Activated CD4-positive, alpha-beta T cell treated with anti-CD3 and anti-CD28 coated beads, Interleukin-2, amount 50 U/mL, for 48 hours (primary cell): ENCODE data around the gene HSD17B1.
"Not testable (repeated sequence)": the region's sequence is repeated elsewhere in the genome, so short reads cannot be mapped to it uniquely, and the experiment has no call there.

Experiments used
- DNase-seq, 2 experiments: peaks; one replicate each; pipeline ENCODE4 v3.0.0-alpha.2; 2020

Gene HSD17B1

DNA sequence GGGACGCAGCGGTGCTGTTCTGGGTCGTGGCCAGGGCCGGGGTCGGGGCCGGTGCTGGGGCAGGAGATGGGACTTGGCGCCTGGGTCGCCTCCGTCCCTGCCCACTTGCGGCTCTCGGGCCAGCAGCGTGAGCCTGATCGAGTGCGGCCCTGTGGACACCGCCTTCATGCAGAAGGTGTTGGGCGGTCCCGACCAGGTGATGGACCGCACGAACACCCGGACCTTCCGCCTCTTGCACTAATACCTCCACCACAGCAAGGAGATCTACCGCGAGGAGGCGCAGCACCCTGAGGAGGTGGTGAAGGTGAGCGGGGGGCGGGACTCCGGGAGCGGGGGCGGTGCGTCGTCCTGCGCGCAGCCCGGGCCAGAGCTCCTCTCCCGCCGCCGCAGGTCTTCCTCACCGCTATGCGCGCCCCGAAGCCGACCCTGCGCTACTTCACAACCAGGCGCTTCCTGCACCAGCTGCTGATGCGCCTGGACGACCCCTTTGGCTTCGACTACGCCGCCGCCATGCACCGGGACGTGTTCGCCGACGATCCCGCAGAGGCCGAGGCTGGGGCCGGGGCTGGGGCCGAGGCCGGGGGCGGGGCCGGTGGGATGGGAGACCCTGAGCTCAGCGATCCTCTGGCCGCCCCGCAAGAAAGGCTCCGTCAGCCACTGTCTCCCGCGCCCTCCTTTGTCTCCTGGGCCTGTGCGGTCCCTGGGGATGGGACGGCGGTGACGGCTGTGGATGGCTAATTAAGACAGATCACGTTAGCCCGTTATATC lies 4.5 kb upstream of the HSD17B1 start:
- DNase-seq: peak; percentile 86 to 89

DNA sequence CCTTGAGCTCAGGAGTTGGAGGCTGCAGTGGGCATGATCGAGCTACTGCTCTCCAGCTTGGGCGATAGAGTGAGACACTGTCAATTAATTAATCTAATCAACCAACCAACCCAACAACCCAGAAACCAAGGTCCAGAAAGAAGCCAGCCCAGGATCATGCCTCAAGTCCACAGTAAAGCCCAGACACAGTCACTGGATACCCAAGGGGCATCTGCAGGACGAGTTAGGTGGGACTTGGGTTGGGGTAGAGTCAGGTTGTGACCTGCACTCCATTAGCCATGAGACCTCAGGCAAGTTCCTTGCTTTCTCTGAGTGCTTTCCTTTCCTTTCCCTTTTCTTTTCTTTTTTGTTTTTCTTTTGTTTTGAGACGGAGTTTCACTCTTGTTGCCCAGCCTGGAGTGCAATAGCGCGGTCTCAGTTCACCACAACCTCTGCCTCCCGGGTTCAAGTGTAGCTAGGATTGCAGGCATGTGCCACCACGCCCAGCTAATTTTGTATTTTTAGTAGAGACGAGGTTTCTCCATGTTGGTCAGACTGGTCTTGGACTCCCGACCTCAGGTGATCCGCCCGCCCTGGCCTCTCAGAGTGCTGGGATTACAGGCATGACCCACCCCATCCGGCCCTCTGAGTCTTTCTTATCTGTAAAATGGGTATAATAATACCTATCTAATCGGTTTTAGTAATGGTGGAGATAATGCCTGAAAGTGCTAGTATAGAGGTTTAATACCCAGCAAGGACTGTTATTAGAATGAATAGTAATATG lies 3.5 kb upstream of the HSD17B1 start:
- DNase-seq: no peak

DNA sequence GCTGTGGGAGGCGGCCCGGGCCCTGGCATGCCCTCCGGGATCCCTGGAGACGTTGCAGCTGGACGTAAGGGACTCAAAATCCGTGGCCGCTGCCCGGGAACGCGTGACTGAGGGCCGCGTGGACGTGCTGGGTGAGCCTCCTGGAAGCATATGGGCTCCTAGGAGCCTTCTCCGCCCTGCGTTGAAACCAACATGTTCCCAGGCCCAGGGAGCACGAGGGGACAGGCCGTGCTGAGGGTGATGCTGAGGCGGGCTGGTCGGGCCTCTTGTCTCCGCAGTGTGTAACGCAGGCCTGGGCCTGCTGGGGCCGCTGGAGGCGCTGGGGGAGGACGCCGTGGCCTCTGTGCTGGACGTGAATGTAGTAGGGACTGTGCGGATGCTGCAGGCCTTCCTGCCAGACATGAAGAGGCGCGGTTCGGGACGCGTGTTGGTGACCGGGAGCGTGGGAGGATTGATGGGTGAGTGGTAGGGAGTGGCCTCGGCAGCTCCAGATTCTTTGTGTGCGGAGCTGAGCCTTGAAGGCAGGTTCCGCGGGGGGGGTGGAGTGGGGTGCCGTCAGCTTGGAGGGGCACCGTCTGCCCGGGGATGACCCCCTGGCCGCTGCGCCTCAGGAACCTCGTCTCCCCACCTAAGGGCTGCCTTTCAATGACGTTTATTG lies 567 bp downstream of the HSD17B1 start:
- DNase-seq: no peak

DNA sequence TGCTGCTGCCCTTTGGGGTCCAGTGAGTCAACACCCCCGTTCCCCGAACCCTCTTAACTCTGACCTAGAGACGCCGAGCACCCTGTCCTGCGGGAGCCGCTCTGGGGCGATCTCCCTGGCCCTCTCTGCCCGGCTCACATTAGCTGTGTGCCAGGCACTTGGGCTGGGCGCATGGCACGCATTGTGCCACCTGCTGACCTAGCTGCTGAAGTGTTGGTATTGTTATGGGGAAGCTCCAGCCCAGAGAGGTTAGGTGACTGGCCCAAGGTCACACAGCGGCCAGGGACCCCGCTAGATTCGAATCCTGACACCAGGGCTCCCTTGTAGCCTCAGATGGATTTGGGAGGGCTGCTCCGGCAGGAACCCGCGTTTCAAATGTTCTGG lies 1.1 kb downstream of the HSD17B1 start:
- peak in 1 of 2 experiments; percentile 32 for DNase-seq

DNA sequence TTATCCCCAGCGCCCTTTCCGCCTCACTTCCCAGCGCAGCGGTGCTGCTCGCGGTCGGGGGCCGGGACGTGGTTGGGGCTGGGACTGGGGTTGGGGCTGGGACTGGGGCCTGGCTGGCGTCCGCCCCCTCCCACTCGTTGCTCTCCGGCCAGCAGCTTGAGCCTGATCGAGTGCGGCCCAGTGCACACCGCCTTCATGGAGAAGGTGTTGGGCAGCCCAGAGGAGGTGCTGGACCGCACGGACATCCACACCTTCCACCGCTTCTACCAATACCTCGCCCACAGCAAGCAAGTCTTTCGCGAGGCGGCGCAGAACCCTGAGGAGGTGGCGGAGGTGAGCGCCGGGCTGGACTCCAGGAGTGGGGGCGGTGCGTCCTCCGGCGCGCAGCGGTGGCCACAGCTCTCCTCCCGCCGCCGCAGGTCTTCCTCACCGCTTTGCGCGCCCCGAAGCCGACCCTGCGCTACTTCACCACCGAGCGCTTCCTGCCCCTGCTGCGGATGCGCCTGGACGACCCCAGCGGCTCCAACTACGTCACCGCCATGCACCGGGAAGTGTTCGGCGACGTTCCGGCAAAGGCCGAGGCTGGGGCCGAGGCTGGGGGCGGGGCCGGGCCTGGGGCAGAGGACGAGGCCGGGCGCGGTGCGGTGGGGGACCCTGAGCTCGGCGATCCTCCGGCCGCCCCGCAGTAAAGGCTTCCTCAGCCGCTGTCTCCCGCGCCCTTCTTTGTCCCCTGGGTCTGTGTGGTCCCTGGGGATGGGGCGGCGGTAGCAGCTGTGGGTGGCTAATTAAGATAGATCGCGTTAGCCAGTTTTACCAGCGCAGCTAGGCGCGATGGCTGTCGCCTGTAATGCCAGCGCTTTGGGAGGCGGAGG lies 1.8 kb downstream of the HSD17B1 start:
- peak; percentile 82 to 84 for DNase-seq

DNA sequence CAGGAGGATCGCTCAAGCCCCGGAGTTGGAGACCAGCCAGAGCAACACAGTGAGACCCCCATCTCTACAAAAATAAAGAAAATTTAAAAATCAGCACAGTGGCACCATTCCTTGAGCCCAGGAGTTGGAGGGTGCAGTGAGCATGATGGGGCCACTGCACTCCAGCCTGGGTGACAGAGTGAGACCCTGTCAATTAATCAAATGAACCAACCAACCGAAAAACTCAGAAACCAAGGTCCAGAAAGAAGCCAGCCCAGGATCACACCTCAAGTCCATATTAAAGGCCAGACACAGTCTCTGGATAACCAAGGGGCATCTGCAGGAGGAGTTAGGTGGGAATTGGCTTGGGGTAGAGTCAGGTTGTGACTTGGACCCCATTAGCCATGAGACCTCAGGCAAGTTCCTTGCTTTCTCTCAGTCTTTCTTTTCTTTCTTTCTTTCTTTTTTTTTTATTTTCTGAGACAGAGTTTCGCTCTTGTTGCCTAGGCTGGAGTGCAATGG lies 2.4 kb downstream of the HSD17B1 start:
- no peak for DNase-seq

DNA sequence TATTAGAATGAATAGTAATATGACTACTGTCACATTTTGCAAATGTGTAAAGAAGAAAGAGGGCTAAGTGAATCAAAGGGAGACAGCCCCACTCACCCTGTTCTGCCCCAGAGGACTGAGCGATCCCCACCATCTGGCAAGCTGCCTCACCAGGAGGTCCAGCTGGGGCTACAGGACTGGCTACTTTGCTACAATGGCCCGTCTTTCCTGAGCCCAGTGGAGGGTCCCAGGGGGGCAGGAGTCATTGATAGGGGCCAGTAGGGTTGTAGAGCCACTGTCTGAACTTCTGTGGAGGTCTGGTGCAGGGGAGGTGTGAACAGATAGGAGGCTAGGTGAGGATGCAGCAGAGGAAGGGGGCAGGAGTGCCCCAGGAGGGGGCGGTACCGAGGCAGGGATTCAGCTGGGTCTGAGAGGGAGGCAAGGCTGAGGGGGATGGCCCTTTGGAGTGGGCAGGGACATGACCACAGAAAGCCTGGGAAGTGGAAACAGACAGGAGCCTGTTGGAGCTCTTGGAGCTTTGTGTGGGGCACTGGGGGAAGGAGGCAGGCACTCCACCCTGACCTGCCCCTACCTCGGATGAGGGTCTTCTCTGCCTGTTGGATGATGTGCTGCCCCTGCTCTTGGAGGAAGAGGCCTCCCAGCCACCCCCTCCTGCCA lies 3.4 kb downstream of the HSD17B1 start:
- not testable (repeated sequence) for DNase-seq

DNA sequence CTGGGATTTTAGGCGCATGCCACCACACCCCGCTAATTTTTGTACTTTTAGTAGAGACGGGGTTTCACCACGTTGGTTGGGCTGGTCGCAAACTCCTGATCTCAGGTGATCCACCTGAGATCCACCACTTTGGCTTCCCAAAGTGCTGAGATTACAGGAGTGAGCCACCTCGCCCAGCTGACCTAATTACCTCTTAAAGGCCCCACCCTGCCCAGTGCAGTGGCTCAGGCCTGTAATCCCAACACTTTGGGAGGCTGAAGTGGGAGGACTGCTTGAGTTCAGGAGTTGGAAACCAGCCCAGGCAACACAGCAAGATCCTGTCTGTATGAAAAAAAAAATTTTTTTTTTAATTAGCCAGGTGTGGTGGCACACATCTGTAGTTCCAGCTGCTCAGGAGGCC lies 6.4 kb downstream of the HSD17B1 start:
- DNase-seq: no peak

DNA sequence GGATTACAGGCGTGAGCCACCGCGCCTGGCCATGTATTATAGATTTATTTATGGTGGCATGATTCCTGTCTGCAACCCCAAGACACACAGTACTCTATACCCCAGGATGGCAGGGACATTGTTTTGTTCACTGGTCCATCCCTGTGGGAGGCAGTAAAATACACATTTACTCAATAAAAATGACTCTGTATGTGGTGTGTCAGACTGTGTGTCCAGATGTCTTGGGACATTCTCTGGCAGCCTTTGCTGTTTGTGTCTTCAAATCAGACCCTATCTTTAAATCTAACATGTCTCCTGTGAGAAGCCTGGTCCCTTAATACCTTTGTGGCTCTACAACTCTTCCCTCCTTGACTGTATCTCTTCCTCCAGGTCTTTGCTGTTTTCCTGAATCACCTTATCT lies 7.5 kb downstream of the HSD17B1 start:
- no peak for DNase-seq

DNA sequence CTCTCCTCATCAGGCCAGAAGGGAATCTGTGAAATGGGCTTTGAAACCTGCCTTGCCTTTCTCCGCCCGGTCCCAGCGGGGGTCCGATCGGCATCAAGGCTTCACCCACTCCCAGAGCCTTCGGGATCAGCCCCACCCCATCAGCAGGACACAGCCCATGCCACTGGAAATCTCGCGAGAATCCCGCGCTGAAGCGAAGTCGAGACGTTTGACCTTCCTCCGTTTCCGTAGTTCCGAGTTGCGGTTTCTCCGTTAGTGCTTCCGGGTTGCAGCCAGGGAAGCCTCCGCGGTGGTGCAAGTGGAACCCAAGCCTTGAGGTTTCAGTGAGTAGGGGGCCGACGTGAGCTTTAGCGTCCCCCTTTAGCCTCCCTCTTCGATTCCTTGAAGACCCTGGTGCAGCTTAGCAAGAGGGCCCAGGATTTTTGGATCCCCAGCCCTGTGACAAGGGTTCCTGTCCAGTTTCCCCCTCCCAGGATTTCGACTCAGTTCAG lies 9.2 kb downstream of the HSD17B1 start, which contains the start of gene COASY:
TSS of gene COASY (plus strand) at position 252 of the 491 bp plus-strand sequence. CDS start 475 bp downstream, outside the sequence.
- DNase-seq: peak; percentile 93 to 97

DNA sequence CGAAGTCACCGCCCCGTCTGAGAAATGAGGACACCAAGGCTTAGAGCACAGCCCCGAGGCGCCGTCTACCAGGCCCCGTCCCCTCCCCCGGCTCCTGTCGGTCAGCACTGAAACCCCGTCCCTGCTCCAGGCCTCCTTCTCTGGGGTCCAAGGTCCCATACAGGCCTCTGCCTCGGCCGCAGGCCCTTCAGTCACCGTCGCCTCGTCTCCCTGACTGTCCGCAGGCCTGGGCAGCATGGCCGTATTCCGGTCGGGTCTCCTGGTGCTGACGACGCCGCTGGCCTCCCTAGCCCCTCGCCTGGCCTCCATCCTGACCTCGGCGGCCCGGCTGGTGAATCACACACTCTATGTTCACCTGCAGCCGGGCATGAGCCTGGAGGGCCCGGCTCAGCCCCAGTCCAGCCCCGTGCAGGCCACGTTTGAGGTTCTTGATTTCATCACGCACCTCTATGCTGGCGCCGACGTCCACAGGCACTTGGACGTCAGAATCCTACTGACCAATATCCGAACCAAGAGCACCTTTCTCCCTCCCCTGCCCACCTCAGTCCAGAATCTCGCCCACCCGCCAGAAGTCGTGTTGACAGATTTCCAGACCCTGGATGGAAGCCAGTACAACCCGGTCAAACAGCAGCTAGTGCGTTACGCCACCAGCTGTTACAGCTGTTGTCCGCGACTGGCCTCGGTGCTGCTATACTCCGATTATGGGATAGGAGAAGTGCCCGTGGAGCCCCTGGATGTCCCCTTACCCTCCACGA lies 9.8 kb downstream of the HSD17B1 start:
- no peak for DNase-seq

DNA sequence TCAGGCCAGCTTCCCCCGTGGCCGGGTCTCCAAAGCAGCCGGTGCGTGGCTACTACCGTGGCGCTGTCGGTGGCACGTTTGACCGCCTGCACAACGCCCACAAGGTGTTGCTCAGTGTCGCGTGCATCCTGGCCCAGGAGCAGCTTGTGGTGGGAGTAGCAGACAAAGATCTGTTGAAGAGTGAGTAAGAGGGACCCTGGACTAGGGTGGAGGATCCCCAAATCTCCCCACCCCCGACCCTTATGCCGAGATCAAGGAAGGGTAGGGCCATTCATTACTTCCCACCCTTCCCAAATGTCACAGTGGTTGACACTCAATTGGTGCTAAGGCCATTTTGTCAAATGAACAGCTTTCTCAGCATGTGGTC lies 10.4 kb downstream of the HSD17B1 start:
- no peak for DNase-seq

DNA sequence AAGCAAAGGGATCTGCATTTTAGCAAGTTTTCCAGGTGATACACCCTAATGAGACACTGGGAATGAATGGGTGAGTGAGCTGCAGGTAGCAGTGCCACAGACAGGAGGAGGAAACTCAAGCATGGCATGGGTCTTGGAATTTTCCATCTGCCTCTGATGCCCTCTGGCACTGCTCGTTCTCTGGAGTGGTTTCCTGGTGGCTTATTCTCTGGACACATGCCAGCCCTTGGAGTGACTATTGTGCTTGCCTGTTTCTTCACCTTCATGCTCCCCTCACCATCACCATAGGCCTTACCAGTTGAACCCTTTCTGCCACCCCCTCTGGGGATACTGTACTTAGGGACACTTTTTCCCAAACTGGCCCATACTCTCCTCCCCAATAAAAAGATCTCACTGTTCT lies 10.8 kb downstream of the HSD17B1 start:
- no peak for DNase-seq

DNA sequence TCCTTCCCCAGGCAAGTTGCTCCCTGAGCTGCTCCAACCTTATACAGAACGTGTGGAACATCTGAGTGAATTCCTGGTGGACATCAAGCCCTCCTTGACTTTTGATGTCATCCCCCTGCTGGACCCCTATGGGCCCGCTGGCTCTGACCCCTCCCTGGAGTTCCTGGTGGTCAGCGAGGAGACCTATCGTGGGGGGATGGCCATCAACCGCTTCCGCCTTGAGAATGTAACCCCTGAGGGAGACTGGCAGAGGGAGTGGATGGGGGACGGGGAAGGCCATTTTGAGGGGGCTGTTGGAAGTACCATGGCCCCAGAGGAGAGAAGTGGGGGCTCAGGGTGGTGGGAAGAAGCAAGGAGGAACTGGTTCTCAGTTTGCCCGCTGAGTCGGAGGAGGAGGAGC lies 11.2 kb downstream of the HSD17B1 start:
- no peak for DNase-seq

DNA sequence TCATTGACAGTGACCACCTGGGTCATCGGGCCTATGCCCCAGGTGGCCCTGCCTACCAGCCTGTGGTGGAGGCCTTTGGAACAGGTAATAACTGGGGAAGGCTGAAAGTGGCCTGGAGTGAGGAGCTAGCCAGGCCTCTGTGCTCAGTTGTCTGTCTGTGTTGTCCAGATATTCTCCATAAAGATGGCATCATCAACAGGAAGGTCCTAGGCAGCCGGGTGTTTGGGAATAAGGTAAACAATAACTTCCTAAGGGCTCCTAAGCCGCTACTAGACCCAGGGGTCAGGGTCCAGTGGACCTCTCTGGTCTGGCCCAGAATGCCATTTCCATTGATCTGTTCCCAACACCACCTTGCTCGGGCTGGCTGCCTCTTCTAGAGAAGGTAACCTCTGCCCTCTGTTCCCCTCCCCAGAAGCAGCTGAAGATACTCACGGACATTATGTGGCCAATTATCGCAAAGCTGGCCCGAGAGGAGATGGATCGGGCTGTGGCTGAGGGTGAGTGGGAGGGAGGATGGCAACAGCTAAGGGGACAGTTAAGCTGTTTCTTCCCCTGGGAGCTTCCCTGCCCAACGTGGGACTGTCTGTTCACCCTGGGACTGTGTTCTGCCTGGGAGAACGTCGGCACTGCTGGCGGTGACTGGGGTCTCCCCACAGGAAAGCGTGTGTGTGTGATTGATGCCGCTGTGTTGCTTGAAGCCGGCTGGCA lies 12.2 kb downstream of the HSD17B1 start:
- DNase-seq: no peak

DNA sequence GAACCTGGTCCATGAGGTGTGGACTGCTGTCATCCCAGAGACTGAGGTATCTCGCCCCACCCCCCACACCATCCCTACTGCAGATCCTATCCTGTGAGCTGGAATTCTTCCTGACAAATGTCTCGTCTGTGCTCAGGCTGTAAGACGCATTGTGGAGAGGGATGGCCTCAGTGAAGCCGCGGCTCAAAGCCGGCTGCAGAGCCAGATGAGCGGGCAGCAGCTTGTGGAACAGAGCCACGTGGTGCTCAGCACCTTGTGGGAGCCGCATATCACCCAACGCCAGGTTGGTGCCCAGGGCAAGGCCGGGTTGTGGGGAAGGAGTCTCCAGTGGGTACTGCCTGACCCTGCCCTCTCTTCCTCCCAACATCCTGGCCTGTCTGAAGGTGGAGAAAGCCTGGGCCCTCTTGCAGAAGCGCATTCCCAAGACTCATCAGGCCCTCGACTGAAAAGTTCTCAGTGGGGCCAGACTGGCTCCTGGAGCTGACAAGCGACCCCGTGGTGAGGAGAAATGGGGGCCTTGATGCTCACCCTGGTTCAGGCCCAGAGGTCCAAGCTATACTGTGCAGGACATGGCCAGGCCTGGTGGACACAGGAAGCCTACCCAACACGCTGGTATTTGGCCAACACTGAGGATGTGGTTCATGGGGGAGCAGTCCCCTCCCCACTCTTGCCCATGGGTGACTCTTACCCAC lies 12.9 kb downstream of the HSD17B1 start:
- DNase-seq: no peak

DNA sequence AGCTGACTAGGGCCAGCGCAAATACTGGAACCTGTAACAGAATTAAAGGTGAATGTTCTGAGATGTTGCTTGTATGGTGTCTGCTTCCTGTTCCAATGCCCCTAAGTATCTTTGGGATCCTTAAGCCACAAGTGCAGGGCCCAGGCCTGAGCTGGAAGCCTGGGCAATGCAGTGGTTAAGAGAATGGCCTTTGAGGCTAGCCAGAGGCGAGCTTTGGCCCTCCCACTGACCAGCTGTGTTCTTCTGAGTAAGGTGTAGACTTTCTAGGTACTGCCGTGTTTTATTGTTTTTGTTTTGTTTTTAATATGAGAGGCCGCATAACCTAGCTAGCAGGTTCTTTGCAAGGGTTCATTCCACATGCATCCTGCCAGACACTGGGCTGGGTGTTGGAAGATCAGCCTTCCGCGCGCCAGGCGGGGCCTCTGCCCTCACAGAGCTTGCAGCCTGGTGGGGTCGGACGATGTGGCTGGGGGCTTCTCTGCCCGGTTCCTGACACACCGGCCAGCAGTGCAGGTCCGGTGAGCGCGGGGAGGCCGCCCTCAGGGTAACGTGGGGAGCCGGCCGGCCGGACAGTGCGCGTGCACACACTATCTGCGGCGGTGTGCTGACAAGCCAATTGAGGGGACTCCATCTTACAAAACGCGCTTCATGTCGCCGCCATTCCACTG lies 13.6 kb downstream of the HSD17B1 start:
- no peak for DNase-seq

DNA sequence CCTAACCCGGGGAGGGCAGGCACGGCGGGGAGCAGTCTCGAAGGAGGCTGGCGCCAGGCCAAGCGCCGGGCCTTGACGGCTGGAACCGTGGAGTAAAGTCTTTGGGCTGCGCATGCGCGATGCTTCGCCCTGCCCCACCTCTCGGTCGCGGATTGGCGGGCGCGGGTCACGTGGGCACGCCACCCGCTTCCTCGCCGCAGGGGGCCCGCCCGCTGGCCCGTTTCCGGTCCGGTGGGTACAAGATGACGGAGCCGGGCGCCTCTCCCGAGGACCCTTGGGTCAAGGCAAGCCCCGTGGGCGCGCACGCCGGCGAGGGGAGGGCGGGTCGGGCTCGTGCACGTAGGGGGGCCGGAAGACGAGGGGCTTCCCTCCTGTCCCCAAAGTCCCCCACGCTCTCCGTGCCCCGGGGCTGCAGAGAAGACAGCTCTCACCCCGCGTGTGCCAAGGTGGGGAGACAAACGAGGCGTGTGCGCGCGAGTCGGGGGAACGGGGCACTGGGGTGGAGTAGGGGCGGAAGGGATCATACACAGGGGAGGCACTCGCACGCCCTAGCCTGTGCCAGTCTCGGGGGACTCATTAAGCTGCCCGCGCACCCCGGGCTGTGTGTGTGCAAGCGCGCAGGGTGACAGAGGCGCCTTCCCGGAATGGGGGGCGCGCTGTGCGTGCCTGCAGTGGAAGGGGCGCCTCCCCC lies 14.3 kb downstream of the HSD17B1 start, which contains the start of gene MLX:
TSS of gene MLX (plus strand) at position 218 of the 691 bp plus-strand sequence. CDS start at position 243, 25 bp downstream.
- DNase-seq: peak; percentile 91 to 92
